Stomach (tissue), 9 donors: ENCODE measurements around the gene GTF2IRD1. TPM values are rescaled to one million over a fixed set of nuclear protein-coding genes. Genes with fewer than 3 reads are reported as not detected.

Experiments
- DNase-seq, 2 donors: peaks; one replicate each; pipeline versions ENCODE4 v3.0.0 to v3.0.0-alpha.2; 2013 to 2019
- H3K27ac ChIP-seq, 5 donors: fragments of 200-600 bp in 4 of 5; sonication (generic) in 4 of 5; one replicate each; pipeline ENCODE4 v1.5.1; 2013 to 2019; ENCODE audit warnings: mild to moderate bottlenecking in 1 of 5, moderate library complexity in 1 of 5
- H3K27me3 ChIP-seq, 3 donors: fragments of 200-600 bp; sonication (generic); one replicate each; pipeline ENCODE4 v1.5.1; 2017 to 2019; ENCODE audit warnings: mixed run types in 1 of 3
- H3K36me3 ChIP-seq, 4 donors: fragments of 200-600 bp; sonication (generic); 1 replicate in 3 of 4; 2 replicates in 1 of 4; pipeline ENCODE4 v1.5.1; 2016 to 2019
- H3K4me1 ChIP-seq, 4 donors: fragments of 200-600 bp; sonication (generic); one replicate each; pipeline ENCODE4 v1.5.1; 2016 to 2019
- H3K4me3 ChIP-seq, 4 donors: fragments of 200-600 bp; sonication (generic) in 3 of 4; one replicate each; pipeline ENCODE4 v1.5.1; 2016 to 2019; ENCODE audit warnings: mild to moderate bottlenecking in 1 of 4
- H3K9me3 ChIP-seq, 4 donors: fragments of 200-600 bp; sonication (generic); one replicate each; pipeline ENCODE4 v1.5.1; 2016 to 2019
- EP300 ChIP-seq: sonication (generic); formaldehyde crosslinking; IDR thresholded peaks from one replicate; pipeline ENCODE4 v1.6.1; 2017; ENCODE audit warnings: antibody characterized with exemption
- POLR2A ChIP-seq, 4 donors: fragments of 450-650 bp; IDR thresholded peaks; one replicate each; pipeline ENCODE4 v1.6.1; 2016; ENCODE audit warnings: antibody characterized with exemption in 4 of 4, control low read depth in 2 of 4, mild to moderate bottlenecking in 1 of 4, moderate library complexity in 1 of 4
- POLR2AphosphoS5 ChIP-seq, 3 donors: sonication (generic); formaldehyde crosslinking; IDR thresholded peaks; one replicate each; pipeline ENCODE4 v1.6.1; 2016; ENCODE audit warnings: antibody characterized with exemption in 3 of 3
- WGBS, 5 donors: extraction: QIAGEN DNeasy Blood & Tissue Kit in 3 of 5; methylation state at CpG; one replicate each; pipeline versions ENCODE4 v1.1.5 to v1.1.7; 2013 to 2018; 5-methylcytosine and 5-hydroxymethylcytosine counted together
- intact Hi-C: fragments of 100-400 bp; cut with DNase I; formaldehyde crosslinking; loops from one replicate; pipeline ENCODE4 v1.15.1; 2023; ENCODE audit warnings: low total_unique reads
- polyA plus RNA-seq, 3 donors: library from polyadenylated mRNA; stranded (reverse); fragments of 200-250 nt; gene quantifications; one replicate each; pipeline ENCODE4 v1.2.3, GENCODE V29; 2013
- total RNA-seq, 5 donors: library from RNA; depleted of rRNA; stranded (reverse); fragments of >200 nt; gene quantifications; one replicate each; pipeline versions ENCODE4 v1.1.0 to v1.2.3, GENCODE V29; 2014 to 2016
- TF ChIP-seq, protein P1 (sequence below), 7 experiments: fragments of 450-650 bp in 4 of 7; fragments of 200-600 bp in 3 of 7; sonication (generic) in 3 of 7; IDR thresholded peaks; one replicate each; pipeline ENCODE4 v1.5.1; 2016 to 2019; ENCODE audit warnings: antibody characterized with exemption in 7 of 7, control low read depth in 2 of 7, mild to moderate bottlenecking in 1 of 7
- donor health status: healthy with polysubstance abuse.
- donor health status: Bipolar disorder and iron deficiency.
- donor health status: healthy.

The GTF2IRD1 gene
- total and polyA plus RNA-seq, 8 donors: 8.0 to 41.1 (median 15.3) TPM

DNA sequence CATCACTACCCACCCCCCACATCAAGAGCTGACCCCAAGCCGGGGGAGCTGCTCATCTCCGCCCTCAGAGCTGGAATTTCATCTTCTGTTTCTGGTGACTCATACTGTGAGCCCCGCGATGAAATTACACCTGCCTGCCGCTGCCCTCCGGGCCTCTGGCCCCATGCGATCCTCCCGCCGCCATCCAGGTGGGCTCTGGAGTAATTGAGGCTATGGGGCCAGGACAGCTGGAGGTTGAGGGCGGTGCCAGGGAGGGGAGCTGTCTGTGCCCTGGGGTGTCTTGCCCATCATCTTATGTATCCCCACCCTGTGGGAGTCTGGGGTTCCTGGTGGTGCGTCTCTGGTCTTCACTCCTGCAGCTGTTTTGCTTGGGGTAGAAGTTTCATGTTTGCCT, 9.0 kb downstream of the GTF2IRD1 start:
- no peaks in the 10 kb centered on the region for H3K9me3 ChIP-seq
- intact Hi-C loops: no loop called here
- H3K27ac ChIP-seq: peak overlapping the region in 3 of 5 donors; percentile 29 to 98 (median 30)
- H3K36me3 ChIP-seq: no peaks in the 10 kb centered on the region
- peaks cover 20 to 68% (median 44%) of the 10 kb centered on the region in 4 donors for H3K4me1 ChIP-seq
- H3K4me3 ChIP-seq: no peak overlapping the region
- TF ChIP-seq, protein P1, sequence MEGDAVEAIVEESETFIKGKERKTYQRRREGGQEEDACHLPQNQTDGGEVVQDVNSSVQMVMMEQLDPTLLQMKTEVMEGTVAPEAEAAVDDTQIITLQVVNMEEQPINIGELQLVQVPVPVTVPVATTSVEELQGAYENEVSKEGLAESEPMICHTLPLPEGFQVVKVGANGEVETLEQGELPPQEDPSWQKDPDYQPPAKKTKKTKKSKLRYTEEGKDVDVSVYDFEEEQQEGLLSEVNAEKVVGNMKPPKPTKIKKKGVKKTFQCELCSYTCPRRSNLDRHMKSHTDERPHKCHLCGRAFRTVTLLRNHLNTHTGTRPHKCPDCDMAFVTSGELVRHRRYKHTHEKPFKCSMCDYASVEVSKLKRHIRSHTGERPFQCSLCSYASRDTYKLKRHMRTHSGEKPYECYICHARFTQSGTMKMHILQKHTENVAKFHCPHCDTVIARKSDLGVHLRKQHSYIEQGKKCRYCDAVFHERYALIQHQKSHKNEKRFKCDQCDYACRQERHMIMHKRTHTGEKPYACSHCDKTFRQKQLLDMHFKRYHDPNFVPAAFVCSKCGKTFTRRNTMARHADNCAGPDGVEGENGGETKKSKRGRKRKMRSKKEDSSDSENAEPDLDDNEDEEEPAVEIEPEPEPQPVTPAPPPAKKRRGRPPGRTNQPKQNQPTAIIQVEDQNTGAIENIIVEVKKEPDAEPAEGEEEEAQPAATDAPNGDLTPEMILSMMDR (IDR thresholded peaks at IDR 0.05): no peak
- TF ChIP-seq POLR2AphosphoS5 (IDR thresholded peaks at IDR 0.05): no peak
- TF ChIP-seq EP300: no peak
- no peak for TF ChIP-seq POLR2A (IDR thresholded peaks at IDR 0.05)
- 63 to 87% (median 81%) methylated on average over 11 of the region's 11 CpGs for WGBS, 5 donors
- no peak for DNase-seq
- no peaks in the 10 kb centered on the region for H3K27me3 ChIP-seq

DNA sequence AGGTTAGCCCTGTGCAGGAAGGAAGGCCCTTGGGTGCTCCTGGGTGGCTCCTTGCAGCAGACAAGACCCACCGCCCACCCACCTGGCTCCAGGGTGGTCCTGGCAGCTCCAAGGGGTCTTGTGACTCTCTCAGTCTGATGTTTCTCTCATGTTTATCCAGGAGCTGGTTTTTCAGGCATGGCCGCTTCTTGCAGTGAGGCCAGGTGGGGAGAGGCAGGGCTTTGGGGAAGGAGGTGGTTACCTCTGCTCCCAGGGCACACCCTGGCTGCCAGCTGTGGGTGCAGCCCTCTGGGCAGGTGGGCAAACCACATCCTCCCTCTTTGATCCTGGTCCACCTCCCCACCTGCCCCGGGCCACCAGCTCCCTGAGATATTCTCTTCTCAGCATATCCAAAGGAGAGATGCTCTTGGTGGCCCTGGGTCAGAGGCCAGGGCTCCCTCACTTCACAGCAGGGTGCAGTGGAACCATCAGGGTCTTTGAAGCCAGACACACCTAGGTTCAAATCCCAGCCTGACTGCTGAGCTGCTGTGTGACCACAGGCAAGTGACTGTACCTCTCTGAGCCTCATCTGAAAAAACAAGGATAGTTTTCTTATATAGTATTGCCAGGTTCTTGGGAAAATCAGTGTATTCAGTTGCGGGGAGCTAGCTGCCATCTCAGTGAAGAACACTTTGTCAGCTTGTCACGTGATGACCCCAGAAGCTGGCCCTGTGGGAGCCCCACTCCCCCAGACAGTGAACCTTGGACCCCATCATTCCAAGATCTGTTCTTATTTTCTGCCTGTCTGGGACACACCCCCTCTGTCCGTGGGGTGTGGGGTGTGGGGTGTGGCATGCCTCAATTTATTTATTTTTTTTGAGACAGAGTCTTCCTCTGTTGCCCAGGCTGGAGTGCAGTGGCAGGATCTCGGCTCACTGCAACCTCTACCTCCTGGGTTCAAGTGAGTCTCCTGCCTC, 11.5 kb downstream of the GTF2IRD1 start:
- intact Hi-C loops: no loop called here
- peak; percentile 81 to 93 for DNase-seq
- H3K4me1 ChIP-seq: peaks cover 20 to 50% (median 37%) of the 10 kb centered on the region in 4 donors
- H3K9me3 ChIP-seq: no peaks in the 10 kb centered on the region
- no peak for TF ChIP-seq EP300
- no peak for TF ChIP-seq POLR2AphosphoS5 (IDR thresholded peaks at IDR 0.05)
- TF ChIP-seq, protein P1 (IDR thresholded peaks at IDR 0.05): no peak
- no peak for TF ChIP-seq POLR2A (IDR thresholded peaks at IDR 0.05)
- no peak overlapping the region for H3K4me3 ChIP-seq
- WGBS, 5 donors: 38 to 62% (median 50%) methylated on average over 7 of the region's 7 CpGs
- no peaks in the 10 kb centered on the region for H3K27me3 ChIP-seq
- H3K36me3 ChIP-seq: no peaks in the 10 kb centered on the region
- H3K27ac ChIP-seq: peak overlapping the region; percentile 3 to 98 (median 73)

DNA sequence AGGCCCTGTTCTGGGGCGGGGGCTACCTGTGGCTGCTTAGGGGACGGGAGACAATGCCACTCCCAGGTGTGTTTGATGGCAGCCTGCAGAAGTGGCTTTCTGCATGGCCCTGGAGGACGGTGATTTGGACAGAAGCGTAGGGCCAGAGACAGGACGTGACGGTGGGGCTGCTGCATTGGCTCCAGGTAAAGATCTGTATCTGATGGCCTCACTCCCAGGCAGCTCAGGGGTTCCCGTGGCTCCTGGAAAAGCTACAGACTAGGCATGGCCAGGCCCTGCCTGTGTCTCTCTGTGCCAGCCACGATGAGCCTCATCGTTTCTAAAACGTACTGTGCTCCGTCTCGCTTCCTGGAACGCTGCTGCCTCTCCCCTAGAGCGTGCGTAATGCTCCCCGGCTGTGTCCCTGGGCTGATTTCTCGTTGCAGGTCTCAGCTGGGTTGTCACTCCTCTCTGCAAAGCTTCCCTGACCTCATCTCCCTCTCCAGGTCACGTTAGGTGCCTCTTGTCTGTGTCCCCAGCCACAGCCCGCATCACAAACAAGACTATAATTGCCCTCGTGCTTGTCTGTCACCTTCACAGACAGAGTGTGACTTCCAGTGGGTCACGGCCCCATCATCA, 12.6 kb downstream of the GTF2IRD1 start:
- no peaks in the 10 kb centered on the region for H3K27me3 ChIP-seq
- TF ChIP-seq POLR2A (IDR thresholded peaks at IDR 0.05) (no peak), POLR2AphosphoS5 (IDR thresholded peaks at IDR 0.05) (peak; percentile 61 to 83 (median 70)), EP300 (peak; percentile 98)
- TF ChIP-seq, protein P1 (IDR thresholded peaks at IDR 0.05): no peak
- H3K9me3 ChIP-seq: no peaks in the 10 kb centered on the region
- no peak overlapping the region for H3K4me3 ChIP-seq
- DNase-seq: peak in 1 of 2 donors; percentile 71
- H3K36me3 ChIP-seq: no peaks in the 10 kb centered on the region
- 34 to 59% (median 46%) methylated on average over 21 of the region's 21 CpGs for WGBS, 5 donors
- intact Hi-C loops: no loop called here
- peak overlapping the region; percentile 44 to 98 (median 73) for H3K27ac ChIP-seq
- H3K4me1 ChIP-seq: peaks cover 20 to 50% (median 37%) of the 10 kb centered on the region in 4 donors

DNA sequence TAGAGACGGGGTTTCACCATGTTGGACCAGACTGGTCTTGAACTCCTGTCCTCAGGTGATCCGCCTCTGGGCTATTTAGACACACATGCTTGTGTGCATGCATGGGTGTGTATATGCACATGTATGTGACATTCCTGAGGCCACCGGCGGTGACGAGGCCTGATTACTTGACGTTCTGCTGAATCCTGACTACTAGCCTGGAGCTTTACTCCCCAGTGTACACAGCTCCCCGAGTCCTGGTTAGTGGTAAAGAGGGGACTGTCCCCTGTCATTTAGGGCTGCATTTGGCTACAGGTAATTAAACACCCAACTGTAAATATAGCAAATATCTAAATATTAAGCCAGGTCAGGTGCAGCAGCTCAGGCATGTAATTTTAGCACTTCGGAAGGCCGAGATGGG, 14.2 kb downstream of the GTF2IRD1 start:
- WGBS, 5 donors: 64 to 83% (median 73%) methylated on average over 8 to 9 of the region's 9 CpGs

More for the DNA sequence above, 14.2 kb downstream of the GTF2IRD1 start:
- TF ChIP-seq POLR2AphosphoS5 (IDR thresholded peaks at IDR 0.05) (no peak), POLR2A (IDR thresholded peaks at IDR 0.05) (no peak), EP300 (no peak)
- TF ChIP-seq, protein P1 (IDR thresholded peaks at IDR 0.05): no peak
- no peak overlapping the region for H3K4me3 ChIP-seq
- H3K27ac ChIP-seq: peak overlapping the region in 3 of 5 donors; percentile 67 to 98 (median 82)
- peaks cover 23 to 44% (median 37%) of the 10 kb centered on the region in 4 donors for H3K4me1 ChIP-seq
- no peaks in the 10 kb centered on the region for H3K27me3 ChIP-seq
- no peak for DNase-seq
- intact Hi-C loops: no loop called here
- no peaks in the 10 kb centered on the region for H3K9me3 ChIP-seq
- H3K36me3 ChIP-seq: no peaks in the 10 kb centered on the region
